GM12892 (cell line): ENCODE results near the gene DLG1.

Source experiments
- POLR2A ChIP-seq: IDR thresholded peaks from 2 replicates; pipeline ENCODE4 v1.6.1; 2011; ENCODE audit warnings: low read depth, low read length, control low read depth
- POLR2AphosphoS5 ChIP-seq: IDR thresholded peaks from 2 replicates; pipeline ENCODE4 v1.6.1; 2011; ENCODE audit warnings: low read depth, low read length, control low read depth

- TF ChIP-seq POLR2A (no peak), POLR2AphosphoS5 (no peak)
Measured at GRCh38 chr3:197171481-197172067, 126.8 kb downstream of the DLG1 start.
